Measurements from ENCODE around the gene PRLH.
"Not testable (repeated sequence)": the region's sequence is repeated elsewhere in the genome, so short reads cannot be mapped to it uniquely, and the experiment has no call there.

PRLH gene

GRCh38 chr2:237583385-237584295, 17.3 kb downstream of the PRLH start:
- no peak for DNase-seq

- no peak for DNase-seq
Measured at GRCh38 chr2:237585590-237586221, 19.3 kb downstream of the PRLH start.

GRCh38 chr2:237588044-237588696, 21.8 kb downstream of the PRLH start:
- no peak for DNase-seq

GRCh38 chr2:237590272-237591140, 24.1 kb downstream of the PRLH start, which contains the start of gene RAB17:
TSS of gene RAB17 (minus strand) at chr2:237590734. CDS start at chr2:237586154, 4,580 bp downstream.
- no peak for DNase-seq

- DNase-seq: no peak
Measured at GRCh38 chr2:237591141-237591881, 24.9 kb downstream of the PRLH start.

GRCh38 chr2:237592425-237592980, 26.1 kb downstream of the PRLH start:
- no peak for DNase-seq

- DNase-seq: no peak
Measured at GRCh38 chr2:237593036-237593435, 26.7 kb downstream of the PRLH start.

- DNase-seq: no peak
Measured at GRCh38 chr2:237593596-237594320, 27.4 kb downstream of the PRLH start.

- no peak for DNase-seq
Measured at GRCh38 chr2:237594514-237594871, 28.1 kb downstream of the PRLH start.

GRCh38 chr2:237595829-237596519, 29.6 kb downstream of the PRLH start:
- DNase-seq: not testable (repeated sequence)

- DNase-seq: no peak
Measured at GRCh38 chr2:237596520-237597195, 30.3 kb downstream of the PRLH start.

- DNase-seq: no peak
Measured at GRCh38 chr2:237597196-237598145, 31.1 kb downstream of the PRLH start.

GRCh38 chr2:237598468-237599208, 32.3 kb downstream of the PRLH start:
- no peak for DNase-seq

GRCh38 chr2:237599465-237600110, 33.2 kb downstream of the PRLH start:
- DNase-seq: no peak

- no peak for DNase-seq
Measured at GRCh38 chr2:237600205-237600846, 34.0 kb downstream of the PRLH start.

- DNase-seq: no peak
Measured at GRCh38 chr2:237601453-237602116, 35.2 kb downstream of the PRLH start.
